VCaP (cell line): ENCODE measurements around the gene ATG3.
A peak's percentile ranks its signal among the peaks of the same experiment; 100 is the strongest.
"Not testable (repeated sequence)": the region's sequence is repeated elsewhere in the genome, so short reads cannot be mapped to it uniquely, and the experiment has no call there.

Experiments used
- H3K27ac ChIP-seq: fragments of 450-650 bp; 2 replicates; pipeline ENCODE4 v1.5.1; 2017
- CTCF ChIP-seq: fragments of 450-650 bp; conservative IDR thresholded peaks from 2 replicates; pipeline ENCODE4 v1.5.1; 2017; ENCODE audit warnings: mild to moderate bottlenecking, moderate library complexity

ATG3 gene

GRCh38 chr3:112539825-112540650 is 21.7 kb downstream of the ATG3 start:
- no peak for TF ChIP-seq CTCF
- H3K27ac ChIP-seq, result no peak overlapping the region

GRCh38 chr3:112531358-112531781 is 30.4 kb downstream of the ATG3 start:
- no peak overlapping the region for H3K27ac ChIP-seq
- TF ChIP-seq CTCF, result peak; percentile 69

GRCh38 chr3:112530573-112530972 is 31.2 kb downstream of the ATG3 start:
- no peak overlapping the region for H3K27ac ChIP-seq
- TF ChIP-seq CTCF, result no peak

- H3K27ac ChIP-seq, result not testable (repeated sequence)
Measured at GRCh38 chr3:112524127-112524526, 37.6 kb downstream of the ATG3 start.

GRCh38 chr3:112519424-112520001 is 42.2 kb downstream of the ATG3 start:
- peak overlapping the region; percentile 41 for H3K27ac ChIP-seq
- TF ChIP-seq CTCF, result peak; percentile 85

GRCh38 chr3:112518970-112519369 is 42.8 kb downstream of the ATG3 start:
- H3K27ac ChIP-seq, result peak overlapping the region; percentile 41; the same call in 1 of the 2 replicates

- H3K27ac ChIP-seq, result no peak overlapping the region
Measured at GRCh38 chr3:112514527-112515128, 47.1 kb downstream of the ATG3 start.

GRCh38 chr3:112512320-112512719 is 49.4 kb downstream of the ATG3 start:
- no peak for TF ChIP-seq CTCF
- no peak overlapping the region for H3K27ac ChIP-seq

More at GRCh38 chr3:112514527-112515128, 47.1 kb downstream of the ATG3 start:
- no peak for TF ChIP-seq CTCF
